ENCODE measurements around the gene NUMB. TPM values are rescaled to one million over a fixed set of nuclear protein-coding genes. Genes with fewer than 3 reads are reported as not detected.

The NUMB gene
- total RNA-seq, 1 experiment from 2014 or later = 81.5 TPM

- Mint-ChIP-seq H3K4me1 (ENCODE audit: insufficient read depth, unreplicated experiment) (no peaks in the 10 kb centered on the region), H3K27ac (ENCODE audit: low read depth, unreplicated experiment) (no peak overlapping the region), H3K4me3 (ENCODE audit: unreplicated experiment) (no peak overlapping the region), H3K36me3 (ENCODE audit: insufficient read depth, unreplicated experiment) (peaks cover 5% of the 10 kb centered on the region), H3K9me3 (ENCODE audit: unreplicated experiment) (no peaks in the 10 kb centered on the region), H3K27me3 (ENCODE audit: insufficient read depth, unreplicated experiment) (no peaks in the 10 kb centered on the region)
- intact Hi-C loops (cut with micrococcal nuclease) = no loop called here
- ChIA-PET CTCF (no interaction called here), POLR2A (interaction anchor here (0.5 kb wide), 1 partner anchor 216 kb away, joined by 4 read pairs; no protein-coding TSS in a partner anchor)
- no TSS peak for BruUV-seq (replicated peaks)
- no peak for DNase-seq (ENCODE audit: unreplicated experiment)
- TF ChIP-seq CTCF (IDR thresholded peaks at IDR 0.05; ENCODE audit: unreplicated experiment) = no peak
Measured at GRCh38 chr14:73372529-73372928, 85.8 kb downstream of the NUMB start.

DNA sequence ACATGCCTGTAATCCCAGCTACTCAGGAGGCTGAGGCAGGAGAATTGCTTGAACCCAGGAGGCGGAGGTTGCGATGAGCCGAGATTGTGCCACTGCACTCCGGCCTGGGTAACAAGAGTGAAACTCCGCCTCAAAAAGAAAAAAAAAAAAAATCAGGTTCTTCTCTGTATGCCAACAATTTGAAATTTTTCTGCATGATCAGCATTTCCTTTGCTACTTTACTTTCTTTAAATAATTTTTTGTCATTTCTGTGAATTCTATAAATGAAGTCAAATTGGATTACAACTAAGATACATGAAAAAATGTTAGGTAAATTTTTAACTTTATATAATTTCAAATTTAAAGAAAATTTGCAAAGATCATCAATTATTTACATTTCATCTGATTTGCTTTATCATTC lies 87.8 kb downstream of the NUMB start:
- intact Hi-C loops (cut with micrococcal nuclease) = no loop called here
- BruUV-seq (replicated peaks) = no TSS peak
- H3K9me3 Mint-ChIP-seq (ENCODE audit: unreplicated experiment) = no peaks in the 10 kb centered on the region

DNA sequence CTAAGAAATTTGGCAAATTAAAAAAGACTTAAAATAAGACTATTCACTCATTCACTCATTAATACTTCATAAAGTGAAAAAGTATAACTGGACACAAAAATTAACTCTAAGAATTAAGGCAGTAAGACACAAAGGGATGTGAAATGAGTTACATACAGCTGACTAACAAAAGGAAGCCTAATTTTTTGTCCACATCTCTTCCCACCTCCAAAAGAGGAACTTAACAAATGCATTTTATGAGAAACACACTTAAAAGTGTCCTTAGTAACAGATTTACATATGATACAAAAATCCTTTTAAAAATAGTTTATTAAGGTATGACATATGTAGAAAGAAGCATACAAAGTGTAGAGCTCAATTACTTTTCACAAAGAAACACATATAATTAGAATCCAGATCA lies 88.9 kb downstream of the NUMB start:
- intact Hi-C loops (cut with micrococcal nuclease) = no loop called here
- no peak overlapping the region for H3K4me3 Mint-ChIP-seq (ENCODE audit: unreplicated experiment)
- no peak for TF ChIP-seq CTCF (IDR thresholded peaks at IDR 0.05; ENCODE audit: unreplicated experiment)
- no peak for DNase-seq (ENCODE audit: unreplicated experiment)
- CTCF ChIA-PET = no interaction called here
- H3K36me3 Mint-ChIP-seq (ENCODE audit: insufficient read depth, unreplicated experiment) = peaks cover under 1% of the 10 kb centered on the region
- H3K9me3 Mint-ChIP-seq (ENCODE audit: unreplicated experiment) = no peaks in the 10 kb centered on the region
- BruUV-seq (replicated peaks) = no TSS peak
- no peak overlapping the region for H3K27ac Mint-ChIP-seq (ENCODE audit: low read depth, unreplicated experiment)
- H3K27me3 Mint-ChIP-seq (ENCODE audit: insufficient read depth, unreplicated experiment) = no peaks in the 10 kb centered on the region
- H3K4me1 Mint-ChIP-seq (ENCODE audit: insufficient read depth, unreplicated experiment) = no peaks in the 10 kb centered on the region
- POLR2A ChIA-PET = no interaction called here

More for the DNA sequence above, 87.8 kb downstream of the NUMB start:
- no peaks in the 10 kb centered on the region for H3K4me1 Mint-ChIP-seq (ENCODE audit: insufficient read depth, unreplicated experiment)
- TF ChIP-seq CTCF (IDR thresholded peaks at IDR 0.05; ENCODE audit: unreplicated experiment) = no peak
- H3K4me3 Mint-ChIP-seq (ENCODE audit: unreplicated experiment) = no peak overlapping the region
- no peak for DNase-seq (ENCODE audit: unreplicated experiment)
- ChIA-PET CTCF (no interaction called here), POLR2A (no interaction called here)
- H3K27ac Mint-ChIP-seq (ENCODE audit: low read depth, unreplicated experiment) = no peak overlapping the region
- H3K36me3 Mint-ChIP-seq (ENCODE audit: insufficient read depth, unreplicated experiment) = peaks cover 5% of the 10 kb centered on the region
- no peaks in the 10 kb centered on the region for H3K27me3 Mint-ChIP-seq (ENCODE audit: insufficient read depth, unreplicated experiment)

DNA sequence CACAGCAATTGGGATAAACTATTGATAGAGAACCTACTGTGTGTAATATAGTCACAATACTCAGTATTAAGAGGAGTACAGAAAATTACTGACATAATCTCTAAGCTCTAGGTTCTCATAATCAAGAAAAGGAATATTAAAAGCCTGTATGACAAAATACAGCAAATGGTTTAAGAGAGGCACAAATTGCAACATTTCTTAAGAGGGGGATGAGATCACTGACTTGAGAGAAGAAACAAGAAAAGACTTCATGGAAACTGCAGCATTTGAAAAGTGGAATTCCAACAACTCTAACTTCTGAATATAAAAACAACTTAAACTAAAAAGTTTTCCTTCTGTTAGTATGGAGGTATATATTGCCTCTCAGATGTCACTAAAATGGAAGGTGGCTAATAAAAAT lies 89.7 kb downstream of the NUMB start:
- Mint-ChIP-seq H3K27ac (ENCODE audit: low read depth, unreplicated experiment) (no peak overlapping the region), H3K4me3 (ENCODE audit: unreplicated experiment) (no peak overlapping the region), H3K4me1 (ENCODE audit: insufficient read depth, unreplicated experiment) (no peaks in the 10 kb centered on the region), H3K9me3 (ENCODE audit: unreplicated experiment) (no peaks in the 10 kb centered on the region), H3K36me3 (ENCODE audit: insufficient read depth, unreplicated experiment) (peaks cover 6% of the 10 kb centered on the region), H3K27me3 (ENCODE audit: insufficient read depth, unreplicated experiment) (no peaks in the 10 kb centered on the region)
- POLR2A ChIA-PET = no interaction called here
- CTCF ChIA-PET = interaction anchor here (0.7 kb wide), 1 partner anchor 29 kb away, joined by 3 read pairs; no protein-coding TSS in a partner anchor
- no peak for DNase-seq (ENCODE audit: unreplicated experiment)
- TF ChIP-seq CTCF (IDR thresholded peaks at IDR 0.05; ENCODE audit: unreplicated experiment) = no peak
- no TSS peak for BruUV-seq (replicated peaks)
- intact Hi-C loops (cut with micrococcal nuclease) = no loop called here
